IMR-90 (cell line): ENCODE data around the gene SS18L1. TPM values are rescaled to one million over a fixed set of nuclear protein-coding genes. Genes with fewer than 3 reads are reported as not detected.

Experiments
- ATAC-seq: fragments of 200-7000 bp; cut with Tn5 transposase; 2 replicates; pipeline ENCODE4 v1.9.1; 2020; ENCODE audit warnings: low read depth, mild to moderate bottlenecking, moderate library complexity
- BruUV-seq: library from RNA; stranded (reverse); fragments of 400-500 nt; replicated peaks from 2 replicates; lab custom pipeline; 2021; lab: Mats Ljungman, UMichigan
- CTCF ChIA-PET: fragments of 300-600 bp; formaldehyde crosslinking; extraction: SDS; loops from one replicate; lab custom pipeline; 2021; ENCODE audit warnings: antibody characterized with exemption; lab: Yijun Ruan, JAX
- POLR2A ChIA-PET: fragments of 300-600 bp; sonication (Branson Sonifier 250); formaldehyde crosslinking; loops from one replicate; lab custom pipeline; 2022; ENCODE audit warnings: antibody characterized with exemption; ENCODE audit not compliant: unreplicated experiment; lab: Charles Lee
- DNase-seq: peaks from one replicate; pipeline ENCODE4 v3.0.0; 2013
- H2AFZ ChIP-seq: replicated peaks from 2 replicates; pipeline ENCODE3; 2013; ENCODE audit warnings: low read length, mild to moderate bottlenecking; ENCODE audit not compliant: poor library complexity
- H2AK5ac ChIP-seq: 2 replicates; pipeline ENCODE4 v1.6.1; 2013; ENCODE audit warnings: low read depth, low read length, inconsistent platforms
- H2AK9ac ChIP-seq: replicated peaks from 2 replicates; pipeline ENCODE3; 2013; ENCODE audit warnings: mild to moderate bottlenecking, low read depth, low read length, moderate library complexity; ENCODE audit not compliant: poor library complexity
- H2BK120ac ChIP-seq: 2 replicates; pipeline ENCODE4 v1.6.1; 2013; ENCODE audit warnings: low read depth, low read length, inconsistent platforms
- H2BK15ac ChIP-seq: 3 replicates; pipeline ENCODE4 v1.6.1; 2013; ENCODE audit warnings: low read depth, low read length, inconsistent platforms
- H2BK20ac ChIP-seq: 2 replicates; pipeline ENCODE4 v1.6.1; 2013; ENCODE audit warnings: low read depth, mild to moderate bottlenecking, inconsistent platforms, low read length, moderate library complexity
- H2BK5ac ChIP-seq: 2 replicates; pipeline ENCODE4 v1.6.1; 2013; ENCODE audit warnings: mild to moderate bottlenecking, low read depth, low read length, inconsistent platforms; ENCODE audit not compliant: poor library complexity, severe bottlenecking
- H3K14ac ChIP-seq: replicated peaks from 2 replicates; pipeline ENCODE4 v1.6.1; 2013; ENCODE audit warnings: low read depth, low read length, inconsistent platforms
- H3K18ac ChIP-seq: 2 replicates; pipeline ENCODE4 v1.6.1; 2013; ENCODE audit warnings: low read depth, low read length, control low read depth
- H3K23ac ChIP-seq: 2 replicates; pipeline ENCODE4 v1.6.1; 2013; ENCODE audit warnings: low read depth, low read length, inconsistent platforms
- H3K27ac ChIP-seq: 2 replicates; pipeline ENCODE4 v1.5.1; 2013; ENCODE audit warnings: mild to moderate bottlenecking, control low read depth, low read length; ENCODE audit not compliant: insufficient read depth
- H3K27me3 ChIP-seq: 2 replicates; pipeline ENCODE4 v1.6.1; 2013; ENCODE audit warnings: low read length; ENCODE audit not compliant: control insufficient read depth, insufficient read depth
- H3K36me3 ChIP-seq: 2 replicates; pipeline ENCODE4 v1.6.1; 2013; ENCODE audit warnings: low read length, mixed read lengths; ENCODE audit not compliant: control insufficient read depth, insufficient read depth
- H3K4ac ChIP-seq: 2 replicates; pipeline ENCODE4 v1.6.1; 2013; ENCODE audit warnings: low read depth, low read length, inconsistent platforms
- H3K4me1 ChIP-seq: 2 replicates; pipeline ENCODE4 v1.6.1; 2013; ENCODE audit warnings: low read length, mixed read lengths; ENCODE audit not compliant: control insufficient read depth, insufficient read depth
- H3K4me2 ChIP-seq: 2 replicates; pipeline ENCODE4 v1.6.1; 2013; ENCODE audit warnings: low read depth, mild to moderate bottlenecking, control low read depth, low read length, moderate library complexity
- H3K4me3 ChIP-seq: 2 replicates; pipeline ENCODE4 v1.5.1; 2013; ENCODE audit warnings: low read depth, mild to moderate bottlenecking, control low read depth, low read length, moderate library complexity; ENCODE audit not compliant: insufficient read depth
- H3K56ac ChIP-seq: 2 replicates; pipeline ENCODE4 v1.6.1; 2013; ENCODE audit warnings: low read length, inconsistent platforms; ENCODE audit not compliant: insufficient read depth; ENCODE audit errors: extremely low read depth
- H3K79me1 ChIP-seq, 2 experiments: 2 replicates each; pipeline ENCODE4 v1.6.1; 2013; ENCODE audit warnings: low read length in 2 of 2, inconsistent platforms in 1 of 2, low read depth in 1 of 2
- H3K9ac ChIP-seq: 2 replicates; pipeline ENCODE4 v1.6.1; 2013; ENCODE audit warnings: low read depth, low read length, control low read depth
- H3K9me1 ChIP-seq: 2 replicates; pipeline ENCODE4 v1.6.1; 2013; ENCODE audit warnings: low read length, inconsistent platforms; ENCODE audit not compliant: insufficient read depth
- H3K9me3 ChIP-seq: 2 replicates; pipeline ENCODE4 v1.6.1; 2013; ENCODE audit warnings: low read length; ENCODE audit not compliant: control insufficient read depth, insufficient read depth
- H4K20me1 ChIP-seq: 2 replicates; pipeline ENCODE4 v1.6.1; 2013; ENCODE audit warnings: low read length, inconsistent platforms; ENCODE audit not compliant: insufficient read depth
- H4K5ac ChIP-seq: 2 replicates; pipeline ENCODE4 v1.6.1; 2013; ENCODE audit warnings: mild to moderate bottlenecking, low read depth, low read length, control low read depth
- H4K8ac ChIP-seq, 2 experiments: 2 replicates each; pipeline ENCODE4 v1.6.1; 2013; ENCODE audit warnings: low read depth in 2 of 2, low read length in 2 of 2, control low read depth in 1 of 2, inconsistent platforms in 1 of 2
- H4K91ac ChIP-seq: 2 replicates; pipeline ENCODE4 v1.6.1; 2013; ENCODE audit warnings: low read depth, low read length, inconsistent platforms; ENCODE audit not compliant: insufficient read depth
- BHLHE40 ChIP-seq: fragments of 150-350 bp; IDR thresholded peaks from 2 replicates; pipeline ENCODE4 v1.6.1; 2016; ENCODE audit warnings: mild to moderate bottlenecking, low read depth, low read length
- CEBPB ChIP-seq: IDR thresholded peaks from 2 replicates; pipeline ENCODE4 v1.6.1; 2012; ENCODE audit warnings: low read depth, low read length, improper control_type of control experiment
- CHD1 ChIP-seq: IDR thresholded peaks from 2 replicates; pipeline ENCODE4 v1.6.1; 2012; ENCODE audit warnings: low read depth, low read length, improper control_type of control experiment
- FOS ChIP-seq: fragments of 150-350 bp; IDR thresholded peaks from 2 replicates; pipeline ENCODE4 v1.6.1; 2016; ENCODE audit warnings: low read depth, low read length
- MAFK ChIP-seq: IDR thresholded peaks from 2 replicates; pipeline ENCODE4 v1.6.1; 2012; ENCODE audit warnings: low read depth, low read length, improper control_type of control experiment
- MXI1 ChIP-seq: IDR thresholded peaks from 2 replicates; pipeline ENCODE4 v1.6.1; 2012; ENCODE audit warnings: low read depth, mild to moderate bottlenecking, low read length, moderate library complexity, borderline replicate concordance
- NFE2L2 ChIP-seq: fragments of 150-350 bp; IDR thresholded peaks from 2 replicates; pipeline ENCODE4 v1.6.1; 2016; ENCODE audit warnings: low read depth, mild to moderate bottlenecking, low read length
- POLR2A ChIP-seq: IDR thresholded peaks from 2 replicates; pipeline ENCODE4 v1.6.1; 2012; ENCODE audit warnings: mild to moderate bottlenecking, low read depth, low read length
- RAD21 ChIP-seq: IDR thresholded peaks from 2 replicates; pipeline ENCODE4 v1.6.1; 2012; ENCODE audit warnings: low read length, improper control_type of control experiment
- RCOR1 ChIP-seq: IDR thresholded peaks from 2 replicates; pipeline ENCODE4 v1.6.1; 2012; ENCODE audit warnings: mild to moderate bottlenecking, low read length, improper control_type of control experiment; ENCODE audit not compliant: insufficient replicate concordance
- RFX5 ChIP-seq: IDR thresholded peaks from 2 replicates; pipeline ENCODE4 v1.8.0; 2012; ENCODE audit warnings: low read depth, mild to moderate bottlenecking, low read length, moderate library complexity
- WGBS, 2 experiments: methylation state at CpG; one replicate each; pipeline versions ENCODE4 v1.1.5 to v1.1.7; 2013; ENCODE audit warnings: missing lambda C conversion rate in 2 of 2; ENCODE audit not compliant: insufficient read length in 1 of 2; ENCODE audit errors: extremely low coverage in 2 of 2; 5-methylcytosine and 5-hydroxymethylcytosine counted together
- dilution Hi-C: fragments of 300-500 bp; cut with HindIII; formaldehyde crosslinking; loops from one replicate; pipeline ENCODE4 v1.14.3; 2018; ENCODE audit warnings: low sequenced_read_pairs; ENCODE audit not compliant: unreplicated experiment
- in situ Hi-C: fragments of 300-500 bp; cut with MboI; formaldehyde crosslinking; loops from 3 replicates; pipeline ENCODE4 v1.14.3; 2019; ENCODE audit warnings: low sequenced_read_pairs, inconsistent platforms, mixed read lengths
- intact Hi-C: fragments of 100-400 bp; cut with micrococcal nuclease; formaldehyde crosslinking; loops from 2 replicates; pipeline ENCODE4 v1.10.0; 2022
- polyA plus RNA-seq, 3 experiments: library from polyadenylated mRNA; depleted of rRNA; stranded (reverse); fragments of >200 nt; gene quantifications; 2 replicates each; pipeline ENCODE4 v1.2.3, GENCODE V29; 2012; ENCODE audit warnings: low replicate concordance in 1 of 3
- total RNA-seq: library from RNA; depleted of rRNA; stranded (reverse); fragments of >200 nt; gene quantifications from 2 replicates; pipeline ENCODE4 v1.2.3, GENCODE V29; 2012
- TF ChIP-seq, protein P1 (sequence below): fragments of 150-350 bp; IDR thresholded peaks from 2 replicates; pipeline ENCODE4 v1.6.1; 2017; ENCODE audit warnings: mild to moderate bottlenecking, antibody characterized with exemption, low read length, low read depth
- TF ChIP-seq, protein P2 (sequence below): conservative IDR thresholded peaks from 2 replicates; pipeline ENCODE4 v1.5.1; 2012; ENCODE audit warnings: mild to moderate bottlenecking, low read depth, low read length, improper control_type of control experiment
- TF ChIP-seq, protein P3 (sequence below): fragments of 150-350 bp; IDR thresholded peaks from 2 replicates; pipeline ENCODE4 v1.6.1; 2016; ENCODE audit warnings: low read depth, mild to moderate bottlenecking, low read length, moderate library complexity, borderline replicate concordance

Gene SS18L1
- total and polyA plus RNA-seq, 2 of the 4 experiments (the other 2 are of a cell fraction) = 8.1 to 12.2 TPM

DNA sequence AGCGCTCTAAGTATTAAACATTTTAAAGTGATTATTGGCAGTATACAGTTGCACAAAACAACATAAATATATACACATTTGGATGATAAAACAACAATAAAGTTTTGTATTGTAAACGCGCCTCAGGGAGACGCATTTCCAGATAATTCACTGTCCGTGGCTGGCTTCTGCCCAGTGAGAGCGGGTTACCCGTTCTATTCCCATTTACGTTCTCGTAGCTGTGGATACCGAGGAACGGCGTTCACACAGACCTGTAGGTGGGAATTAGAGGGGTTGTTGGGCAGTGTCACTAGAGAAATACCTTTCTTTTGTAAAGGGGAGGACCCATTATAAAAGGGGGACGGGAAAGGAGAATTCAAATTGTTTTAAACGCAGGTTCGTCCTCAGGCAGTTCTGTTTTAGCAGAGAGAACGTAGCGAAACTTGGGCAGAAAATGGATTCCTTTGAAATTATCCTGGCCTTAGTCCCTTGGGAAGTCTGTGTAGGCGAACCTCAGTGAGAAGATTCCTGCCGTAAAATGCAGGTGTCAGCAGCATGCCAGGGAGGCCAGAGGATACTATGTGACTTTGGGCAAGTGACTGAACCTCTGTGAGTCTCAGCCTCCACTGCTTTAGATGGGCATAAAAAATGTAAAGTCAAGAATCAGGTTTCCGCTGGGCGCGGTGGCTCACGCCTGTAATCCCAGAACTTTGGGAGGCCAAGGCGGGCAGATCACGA is 40.0 kb downstream of the SS18L1 start (continued):
- TF ChIP-seq, protein P1, sequence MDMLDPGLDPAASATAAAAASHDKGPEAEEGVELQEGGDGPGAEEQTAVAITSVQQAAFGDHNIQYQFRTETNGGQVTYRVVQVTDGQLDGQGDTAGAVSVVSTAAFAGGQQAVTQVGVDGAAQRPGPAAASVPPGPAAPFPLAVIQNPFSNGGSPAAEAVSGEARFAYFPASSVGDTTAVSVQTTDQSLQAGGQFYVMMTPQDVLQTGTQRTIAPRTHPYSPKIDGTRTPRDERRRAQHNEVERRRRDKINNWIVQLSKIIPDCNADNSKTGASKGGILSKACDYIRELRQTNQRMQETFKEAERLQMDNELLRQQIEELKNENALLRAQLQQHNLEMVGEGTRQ = no peak

DNA sequence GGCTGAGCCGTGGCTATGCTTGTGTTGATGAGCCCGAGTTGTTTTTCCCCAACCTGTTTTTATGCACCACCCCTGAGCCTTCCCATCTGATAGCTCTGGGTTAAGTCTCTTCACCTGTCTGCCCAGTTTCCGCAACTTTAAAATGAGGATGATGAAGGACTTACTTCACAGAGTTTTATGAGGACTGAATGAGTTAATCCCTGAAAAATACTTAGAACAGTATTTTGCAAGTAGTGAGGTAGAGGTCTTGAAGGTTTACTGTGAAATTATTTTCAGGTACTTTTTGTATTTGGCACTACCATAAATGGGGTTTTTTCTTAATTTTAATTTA is 42.5 kb downstream of the SS18L1 start:
- no peak for ATAC-seq
- dilution Hi-C loops = no loop called here
- H3K4ac ChIP-seq = no peak overlapping the region
- BruUV-seq = no TSS peak
- no peaks in the 10 kb centered on the region for H3K27me3 ChIP-seq
- H2AK9ac ChIP-seq = no peak overlapping the region
- no peak overlapping the region for H2BK15ac ChIP-seq
- ChIA-PET CTCF (no interaction called here), POLR2A (no interaction called here)
- H3K27ac ChIP-seq = no peak overlapping the region
- no peak overlapping the region for H2AFZ ChIP-seq
- no peak overlapping the region for H3K14ac ChIP-seq
- H3K36me3 ChIP-seq = peaks cover 9% of the 10 kb centered on the region
- no peaks in the 10 kb centered on the region for H3K9me3 ChIP-seq
- H3K23ac ChIP-seq = no peak overlapping the region
- no peak overlapping the region for H2BK120ac ChIP-seq
- no peak overlapping the region for H3K4me2 ChIP-seq
- intact Hi-C loops = loop anchor here (10.0 kb wide), 1 partner anchor 69 kb away; no protein-coding TSS in a partner anchor
- H4K5ac ChIP-seq = no peak overlapping the region
- H3K18ac ChIP-seq = no peak overlapping the region
- in situ Hi-C loops = no loop called here
- peaks cover 31 to 56% of the 10 kb centered on the region in 2 experiments for H3K79me1 ChIP-seq
- H4K20me1 ChIP-seq = peaks cover 20% of the 10 kb centered on the region; the same call in 1 of the 2 replicates
- peaks cover 8% of the 10 kb centered on the region; the same call in 1 of the 2 replicates for H3K9me1 ChIP-seq
- no peak overlapping the region for H4K8ac ChIP-seq
- H2AK5ac ChIP-seq = no peak overlapping the region
- H2BK20ac ChIP-seq = no peak overlapping the region
- H3K56ac ChIP-seq = no peak overlapping the region
- H2BK5ac ChIP-seq = no peak overlapping the region
- H4K91ac ChIP-seq = no peak overlapping the region
- peaks cover 7% of the 10 kb centered on the region for H3K4me1 ChIP-seq
- DNase-seq = no peak
- no peak overlapping the region for H3K9ac ChIP-seq
- WGBS, 2 experiments = 60% methylated on average over 1 of the region's 3 CpGs; no CpG with 5 or more reads in 1 of the 2 experiments
- H3K4me3 ChIP-seq = no peak overlapping the region
- TF ChIP-seq, protein P2, sequence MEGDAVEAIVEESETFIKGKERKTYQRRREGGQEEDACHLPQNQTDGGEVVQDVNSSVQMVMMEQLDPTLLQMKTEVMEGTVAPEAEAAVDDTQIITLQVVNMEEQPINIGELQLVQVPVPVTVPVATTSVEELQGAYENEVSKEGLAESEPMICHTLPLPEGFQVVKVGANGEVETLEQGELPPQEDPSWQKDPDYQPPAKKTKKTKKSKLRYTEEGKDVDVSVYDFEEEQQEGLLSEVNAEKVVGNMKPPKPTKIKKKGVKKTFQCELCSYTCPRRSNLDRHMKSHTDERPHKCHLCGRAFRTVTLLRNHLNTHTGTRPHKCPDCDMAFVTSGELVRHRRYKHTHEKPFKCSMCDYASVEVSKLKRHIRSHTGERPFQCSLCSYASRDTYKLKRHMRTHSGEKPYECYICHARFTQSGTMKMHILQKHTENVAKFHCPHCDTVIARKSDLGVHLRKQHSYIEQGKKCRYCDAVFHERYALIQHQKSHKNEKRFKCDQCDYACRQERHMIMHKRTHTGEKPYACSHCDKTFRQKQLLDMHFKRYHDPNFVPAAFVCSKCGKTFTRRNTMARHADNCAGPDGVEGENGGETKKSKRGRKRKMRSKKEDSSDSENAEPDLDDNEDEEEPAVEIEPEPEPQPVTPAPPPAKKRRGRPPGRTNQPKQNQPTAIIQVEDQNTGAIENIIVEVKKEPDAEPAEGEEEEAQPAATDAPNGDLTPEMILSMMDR = no peak
- TF ChIP-seq RCOR1 (no peak), RAD21 (no peak), CEBPB (no peak), POLR2A (no peak), BHLHE40 (no peak), FOS (no peak), CHD1 (no peak), RFX5 (no peak), MXI1 (no peak), MAFK (no peak), NFE2L2 (no peak)
- TF ChIP-seq, protein P3, sequence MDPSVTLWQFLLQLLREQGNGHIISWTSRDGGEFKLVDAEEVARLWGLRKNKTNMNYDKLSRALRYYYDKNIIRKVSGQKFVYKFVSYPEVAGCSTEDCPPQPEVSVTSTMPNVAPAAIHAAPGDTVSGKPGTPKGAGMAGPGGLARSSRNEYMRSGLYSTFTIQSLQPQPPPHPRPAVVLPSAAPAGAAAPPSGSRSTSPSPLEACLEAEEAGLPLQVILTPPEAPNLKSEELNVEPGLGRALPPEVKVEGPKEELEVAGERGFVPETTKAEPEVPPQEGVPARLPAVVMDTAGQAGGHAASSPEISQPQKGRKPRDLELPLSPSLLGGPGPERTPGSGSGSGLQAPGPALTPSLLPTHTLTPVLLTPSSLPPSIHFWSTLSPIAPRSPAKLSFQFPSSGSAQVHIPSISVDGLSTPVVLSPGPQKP = no peak
